H9 (cell line): ENCODE data around the gene INTS1. TPM values are rescaled to one million over a fixed set of nuclear protein-coding genes. Genes with fewer than 3 reads are reported as not detected.

Experiments used
- DNase-seq: peaks from one replicate; pipeline ENCODE4 v3.0.0-alpha.2; 2017
- H2AFZ ChIP-seq: one replicate; pipeline ENCODE4 v1.6.1; 2013; ENCODE audit warnings: mild to moderate bottlenecking, low read length, control low read depth, moderate library complexity
- H2AK5ac ChIP-seq: 2 replicates; pipeline ENCODE4 v1.6.1; 2013; ENCODE audit warnings: low read length, control low read depth, mixed read lengths; ENCODE audit not compliant: insufficient read length
- H2BK120ac ChIP-seq: one replicate; pipeline ENCODE4 v1.6.1; 2013; ENCODE audit warnings: low read depth, mild to moderate bottlenecking, low read length, control low read depth, inconsistent platforms; ENCODE audit not compliant: poor library complexity, severe bottlenecking
- H2BK12ac ChIP-seq: 2 replicates; pipeline ENCODE4 v1.6.1; 2013; ENCODE audit warnings: low read length, control low read depth, mixed read lengths, low read depth; ENCODE audit not compliant: insufficient read length
- H2BK15ac ChIP-seq: 2 replicates; pipeline ENCODE4 v1.6.1; 2013; ENCODE audit warnings: low read depth, low read length, control low read depth
- H2BK20ac ChIP-seq: one replicate; pipeline ENCODE4 v1.6.1; 2013; ENCODE audit warnings: low read depth, mild to moderate bottlenecking, low read length, control low read depth, inconsistent platforms; ENCODE audit not compliant: poor library complexity, severe bottlenecking
- H2BK5ac ChIP-seq: 2 replicates; pipeline ENCODE4 v1.6.1; 2013; ENCODE audit warnings: low read length, control low read depth, mixed read lengths; ENCODE audit not compliant: insufficient read length
- H3K14ac ChIP-seq: 2 replicates; pipeline ENCODE4 v1.6.1; 2013; ENCODE audit warnings: low read length, control low read depth; ENCODE audit not compliant: insufficient read depth
- H3K18ac ChIP-seq: 2 replicates; pipeline ENCODE4 v1.6.1; 2013; ENCODE audit warnings: low read depth, mild to moderate bottlenecking, mixed read lengths, low read length, control low read depth; ENCODE audit not compliant: insufficient read length
- H3K23ac ChIP-seq: 2 replicates; pipeline ENCODE4 v1.6.1; 2013; ENCODE audit warnings: low read length, control low read depth, mixed read lengths, low read depth; ENCODE audit not compliant: insufficient read length
- H3K23me2 ChIP-seq: 2 replicates; pipeline ENCODE4 v1.6.1; 2013; ENCODE audit warnings: low read depth, mild to moderate bottlenecking, mixed read lengths, low read length, control low read depth; ENCODE audit not compliant: insufficient read length, poor library complexity, severe bottlenecking
- H3K27ac ChIP-seq: 2 replicates; pipeline ENCODE4 v1.5.1; 2013; ENCODE audit warnings: low read length, control low read depth, mixed read lengths, low read depth; ENCODE audit not compliant: insufficient read length
- H3K27me3 ChIP-seq: 2 replicates; pipeline ENCODE4 v1.6.1; 2013; ENCODE audit warnings: low read length, control low read depth, inconsistent platforms; ENCODE audit not compliant: insufficient read depth
- H3K4ac ChIP-seq: 2 replicates; pipeline ENCODE4 v1.6.1; 2013; ENCODE audit warnings: low read depth, mild to moderate bottlenecking, control low read depth, inconsistent platforms, low read length, moderate library complexity
- H3K4me1 ChIP-seq: 2 replicates; pipeline ENCODE4 v1.6.1; 2013; ENCODE audit warnings: low read length, control low read depth, inconsistent platforms; ENCODE audit not compliant: insufficient read depth
- H3K4me2 ChIP-seq: 2 replicates; pipeline ENCODE4 v1.6.1; 2013; ENCODE audit warnings: low read length, control low read depth, mixed read lengths; ENCODE audit not compliant: insufficient read length, insufficient read depth
- H3K56ac ChIP-seq: 2 replicates; pipeline ENCODE4 v1.6.1; 2013; ENCODE audit warnings: low read depth, mild to moderate bottlenecking, mixed read lengths, low read length, control low read depth; ENCODE audit not compliant: insufficient read length
- H3K79me1 ChIP-seq: 2 replicates; pipeline ENCODE4 v1.6.1; 2013; ENCODE audit warnings: low read depth, mild to moderate bottlenecking, moderate library complexity, low read length, control low read depth, inconsistent platforms; ENCODE audit not compliant: insufficient read depth, poor library complexity, severe bottlenecking
- H3K79me2 ChIP-seq: 2 replicates; pipeline ENCODE4 v1.6.1; 2013; ENCODE audit warnings: low read length, control low read depth, inconsistent platforms; ENCODE audit not compliant: insufficient read depth
- H3K9ac ChIP-seq: 2 replicates; pipeline ENCODE4 v1.6.1; 2013; ENCODE audit warnings: low read length, control low read depth, mixed read lengths; ENCODE audit not compliant: insufficient read length; ENCODE audit errors: extremely low read depth
- H3K9me3 ChIP-seq: one replicate; pipeline ENCODE4 v1.6.1; 2013; ENCODE audit warnings: low read depth, low read length, inconsistent platforms; ENCODE audit not compliant: control insufficient read depth
- H3T11ph ChIP-seq: one replicate; pipeline ENCODE4 v1.6.1; 2013; ENCODE audit warnings: mild to moderate bottlenecking, low read length, control low read depth, inconsistent platforms
- H4K20me1 ChIP-seq: one replicate; pipeline ENCODE4 v1.6.1; 2013; ENCODE audit not compliant: control insufficient read depth, insufficient read length, insufficient read depth
- H4K5ac ChIP-seq: 2 replicates; pipeline ENCODE4 v1.6.1; 2013; ENCODE audit warnings: low read depth, mild to moderate bottlenecking, mixed read lengths, low read length, control low read depth; ENCODE audit not compliant: insufficient read length
- H4K8ac ChIP-seq: replicated peaks from 2 replicates; pipeline ENCODE4 v1.6.1; 2013; ENCODE audit warnings: low read length, control low read depth, mixed read lengths, low read depth; ENCODE audit not compliant: insufficient read length
- H4K91ac ChIP-seq: 2 replicates; pipeline ENCODE4 v1.6.1; 2013; ENCODE audit warnings: low read depth, mild to moderate bottlenecking, moderate library complexity, mixed read lengths, low read length, control low read depth; ENCODE audit not compliant: insufficient read length
- H3K27ac Mint-ChIP-seq, 3 experiments: 2 replicates in 2 of 3; 3 replicates in 1 of 3; pipeline ENCODE4 v1.8.0; 2020 to 2021; ENCODE audit warnings: mixed read lengths in 3 of 3, mild to moderate bottlenecking in 1 of 3, moderate library complexity in 1 of 3
- H3K27me3 Mint-ChIP-seq: 2 replicates; pipeline ENCODE4 v1.8.0; 2021; ENCODE audit warnings: low read depth, mild to moderate bottlenecking, moderate library complexity, mixed read lengths
- H3K36me3 Mint-ChIP-seq, 3 experiments: 2 replicates in 2 of 3; 3 replicates in 1 of 3; pipeline ENCODE4 v1.8.0; 2020 to 2021; ENCODE audit warnings: low read depth in 3 of 3, mixed read lengths in 3 of 3; ENCODE audit not compliant: insufficient read depth in 1 of 3
- H3K4me1 Mint-ChIP-seq, 2 experiments: 2 replicates each; pipeline ENCODE4 v1.8.0; 2020; ENCODE audit warnings: mixed read lengths in 2 of 2
- H3K4me3 Mint-ChIP-seq, 2 experiments: 2 replicates in 1 of 2; 3 replicates in 1 of 2; pipeline ENCODE4 v1.8.0; 2020 to 2021; ENCODE audit warnings: mild to moderate bottlenecking in 2 of 2, mixed read lengths in 2 of 2, moderate library complexity in 1 of 2
- H3K9me3 Mint-ChIP-seq, 2 experiments: 2 replicates in 1 of 2; 3 replicates in 1 of 2; pipeline ENCODE4 v1.8.0; 2020; ENCODE audit warnings: mild to moderate bottlenecking in 2 of 2, mixed read lengths in 2 of 2, moderate library complexity in 1 of 2
- WGBS: extraction: QIAGEN DNeasy Blood & Tissue Kit; methylation state at CpG from one replicate; pipeline ENCODE4 v1.1.7; 2013; ENCODE audit warnings: missing lambda C conversion rate, low lambda C conversion rate, mixed read lengths; ENCODE audit not compliant: insufficient read length; ENCODE audit errors: extremely low coverage; 5-methylcytosine and 5-hydroxymethylcytosine counted together
- total RNA-seq: library from RNA; stranded (reverse); gene quantifications from 2 replicates; pipeline ENCODE4 v1.2.1, GENCODE V29; 2021
- TF ChIP-seq, protein P1 (sequence below): fragments of 200-600 bp; sonication (generic); conservative IDR thresholded peaks from 3 replicates; pipeline ENCODE4 v1.8.0; 2021; ENCODE audit warnings: antibody characterized with exemption, mild to moderate bottlenecking

The INTS1 gene
- total RNA-seq, 1 experiment from 2014 or later: 133 TPM

DNA sequence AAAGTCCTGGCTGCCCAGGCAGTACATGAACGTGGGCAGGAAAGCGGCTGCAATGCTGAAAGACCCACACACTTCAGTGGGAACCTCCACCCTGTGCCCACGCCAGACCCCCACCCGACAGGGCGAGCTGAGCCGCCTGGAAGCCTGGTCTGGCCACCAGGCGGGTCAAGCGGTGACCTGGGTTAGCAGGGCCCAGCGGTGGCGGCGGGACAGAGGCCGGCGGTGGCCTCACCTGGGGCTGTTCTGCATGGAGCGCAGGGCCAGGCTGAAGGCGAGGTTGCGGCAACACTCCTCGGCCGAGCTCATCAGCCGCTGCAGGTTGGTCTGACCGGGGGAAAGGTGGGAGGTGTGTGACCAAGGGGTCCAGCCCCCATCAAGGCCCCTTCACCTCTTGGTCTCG, 33.3 kb downstream of the INTS1 start:
- no peak overlapping the region for H3K27ac ChIP-seq
- Mint-ChIP-seq H3K27ac (no peak overlapping the region), H3K4me3 (no peak overlapping the region), H3K36me3 (peaks cover 2 to 30% (median 19%) of the 10 kb centered on the region in 3 experiments; a peak in 5 of 7 replicates), H3K4me1 (peaks cover 2 to 9% of the 10 kb centered on the region in 2 experiments), H3K27me3 (no peaks in the 10 kb centered on the region), H3K9me3 (no peaks in the 10 kb centered on the region)
- H4K91ac ChIP-seq: no peak overlapping the region
- no peak overlapping the region for H4K8ac ChIP-seq
- H2BK5ac ChIP-seq: no peak overlapping the region
- no peak overlapping the region for H3K14ac ChIP-seq
- no peak overlapping the region for H3K23ac ChIP-seq
- H3K79me2 ChIP-seq: no peaks in the 10 kb centered on the region
- no CpG with 5 or more reads among the region's 21 CpGs for WGBS
- H2BK12ac ChIP-seq: no peak overlapping the region
- no peak overlapping the region for H3K4me2 ChIP-seq
- H2BK20ac ChIP-seq: no peak overlapping the region
- no peak overlapping the region for H2BK15ac ChIP-seq
- no peaks in the 10 kb centered on the region for H3K27me3 ChIP-seq
- H2BK120ac ChIP-seq: no peak overlapping the region
- no peaks in the 10 kb centered on the region for H3K9me3 ChIP-seq
- no peaks in the 10 kb centered on the region for H3K4me1 ChIP-seq
- no peak overlapping the region for H2AK5ac ChIP-seq
- H3K18ac ChIP-seq: no peak overlapping the region
- no peak overlapping the region for H3K4ac ChIP-seq
- H4K5ac ChIP-seq: no peak overlapping the region
- no peak overlapping the region for H2AFZ ChIP-seq
- no peaks in the 10 kb centered on the region for H4K20me1 ChIP-seq
- no peak overlapping the region for H3T11ph ChIP-seq
- no peak overlapping the region for H3K56ac ChIP-seq
- TF ChIP-seq, protein P1, sequence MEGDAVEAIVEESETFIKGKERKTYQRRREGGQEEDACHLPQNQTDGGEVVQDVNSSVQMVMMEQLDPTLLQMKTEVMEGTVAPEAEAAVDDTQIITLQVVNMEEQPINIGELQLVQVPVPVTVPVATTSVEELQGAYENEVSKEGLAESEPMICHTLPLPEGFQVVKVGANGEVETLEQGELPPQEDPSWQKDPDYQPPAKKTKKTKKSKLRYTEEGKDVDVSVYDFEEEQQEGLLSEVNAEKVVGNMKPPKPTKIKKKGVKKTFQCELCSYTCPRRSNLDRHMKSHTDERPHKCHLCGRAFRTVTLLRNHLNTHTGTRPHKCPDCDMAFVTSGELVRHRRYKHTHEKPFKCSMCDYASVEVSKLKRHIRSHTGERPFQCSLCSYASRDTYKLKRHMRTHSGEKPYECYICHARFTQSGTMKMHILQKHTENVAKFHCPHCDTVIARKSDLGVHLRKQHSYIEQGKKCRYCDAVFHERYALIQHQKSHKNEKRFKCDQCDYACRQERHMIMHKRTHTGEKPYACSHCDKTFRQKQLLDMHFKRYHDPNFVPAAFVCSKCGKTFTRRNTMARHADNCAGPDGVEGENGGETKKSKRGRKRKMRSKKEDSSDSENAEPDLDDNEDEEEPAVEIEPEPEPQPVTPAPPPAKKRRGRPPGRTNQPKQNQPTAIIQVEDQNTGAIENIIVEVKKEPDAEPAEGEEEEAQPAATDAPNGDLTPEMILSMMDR: no peak
- no peaks in the 10 kb centered on the region for H3K23me2 ChIP-seq
- H3K79me1 ChIP-seq: no peaks in the 10 kb centered on the region
- no peak for DNase-seq
- no peak overlapping the region for H3K9ac ChIP-seq
